ENCODE measurements around the gene SCYGR2. TPM values are rescaled to one million over a fixed set of nuclear protein-coding genes. Genes with fewer than 3 reads are reported as not detected.

Gene SCYGR2
- total and polyA plus RNA-seq, 2 donors (not counting 1 experiment from before 2014, with no cell fraction given), result not detected

GRCh38 chr2:227576812-227577211 lies 21.9 kb upstream of the SCYGR2 start:
- H3K4me1 Mint-ChIP-seq, result no peaks in the 10 kb centered on the region
- H3K9ac ChIP-seq (ENCODE audit: low read length), result no peak overlapping the region
- no peaks in the 10 kb centered on the region for H4K20me1 ChIP-seq (ENCODE audit: control insufficient read depth, insufficient read depth, low read length, poor library complexity, severe bottlenecking)
- intact Hi-C loops (cut with micrococcal nuclease), result no loop called here
- H3K4me2 ChIP-seq (replicated peaks; ENCODE audit: low read depth, low read length, poor library complexity, severe bottlenecking), result no peak overlapping the region
- no peaks in the 10 kb centered on the region for H3K4me1 ChIP-seq (ENCODE audit: control insufficient read depth in 2 of 2, insufficient read depth in 2 of 2, low read length in 2 of 2)
- WGBS (ENCODE audit: insufficient coverage), result no CpG with 5 or more reads among the region's 2 CpGs
- no peaks in the 10 kb centered on the region for H3K9me3 Mint-ChIP-seq (ENCODE audit: insufficient read depth)
- no peaks in the 10 kb centered on the region for H3K36me3 ChIP-seq (replicated peaks in 1 of 2; ENCODE audit: control extremely low read depth in 1 of 2, control insufficient read depth in 1 of 2, extremely low read depth in 1 of 2, insufficient read depth in 2 of 2, low read length in 1 of 2)
- POLR2A ChIA-PET, result no interaction called here
- H3K27ac Mint-ChIP-seq, result no peak overlapping the region
- H3K27me3 ChIP-seq (replicated peaks in 1 of 4; ENCODE audit: control extremely low read depth in 1 of 4, control insufficient read depth in 3 of 4, insufficient read depth in 4 of 4, low read length in 3 of 4), result peaks cover 0 to 3% (median 0%) of the 10 kb centered on the region in 4 experiments
- peaks cover 26% of the 10 kb centered on the region for H3K27me3 Mint-ChIP-seq
- peaks cover 0 to 2% (median 0%) of the 10 kb centered on the region in 3 donors for H3K9me3 ChIP-seq (ENCODE audit: control extremely low read depth in 1 of 3, control insufficient read depth in 2 of 3, insufficient read depth in 1 of 3, low read length in 2 of 3)
- no peak overlapping the region for H2AFZ ChIP-seq (ENCODE audit: insufficient read depth, low read depth, low read length, poor library complexity, severe bottlenecking)
- DNase-seq (no peak), ATAC-seq (ENCODE audit: low read depth) (no peak)
- H3K79me2 ChIP-seq (ENCODE audit: control insufficient read depth, insufficient read depth, low read length), result no peaks in the 10 kb centered on the region
- H3K4me3 Mint-ChIP-seq, result no peak overlapping the region
- no peak overlapping the region for H3K27ac ChIP-seq (ENCODE audit: low read length in 2 of 2)
- CTCF ChIA-PET, result no interaction called here
- no peak overlapping the region for H3K4me3 ChIP-seq (ENCODE audit: control extremely low read depth in 1 of 5, extremely low read depth in 1 of 5, insufficient read depth in 1 of 5, low read depth in 2 of 5, low read length in 4 of 5)
- no peak for TF ChIP-seq EZH2 (IDR thresholded peaks at IDR 0.05; ENCODE audit: borderline replicate concordance, insufficient read depth, low read depth, low read length, poor library complexity, severe bottlenecking)

- no peak for ATAC-seq (ENCODE audit: low read depth)
- peaks cover 7% of the 10 kb centered on the region for H3K9me3 Mint-ChIP-seq (ENCODE audit: insufficient read depth)
- Histone ChIP-seq H3K27me3 (replicated peaks in 1 of 4; ENCODE audit: control extremely low read depth in 1 of 4, control insufficient read depth in 3 of 4, insufficient read depth in 4 of 4, low read length in 3 of 4) (peaks cover 0 to 4% (median 1%) of the 10 kb centered on the region in 4 experiments), H2AFZ (ENCODE audit: insufficient read depth, low read depth, low read length, poor library complexity, severe bottlenecking) (no peak overlapping the region), H3K4me3 (ENCODE audit: control extremely low read depth in 1 of 5, extremely low read depth in 1 of 5, insufficient read depth in 1 of 5, low read depth in 2 of 5, low read length in 4 of 5) (no peak overlapping the region), H3K9me3 (ENCODE audit: control extremely low read depth in 1 of 3, control insufficient read depth in 2 of 3, insufficient read depth in 1 of 3, low read length in 2 of 3) (peaks cover 2 to 7% (median 3%) of the 10 kb centered on the region in 3 donors), H4K20me1 (ENCODE audit: control insufficient read depth, insufficient read depth, low read length, poor library complexity, severe bottlenecking) (no peaks in the 10 kb centered on the region), H3K4me2 (replicated peaks; ENCODE audit: low read depth, low read length, poor library complexity, severe bottlenecking) (no peak overlapping the region), H3K79me2 (ENCODE audit: control insufficient read depth, insufficient read depth, low read length) (no peaks in the 10 kb centered on the region), H3K9ac (ENCODE audit: low read length) (no peak overlapping the region), H3K36me3 (replicated peaks in 1 of 2; ENCODE audit: control extremely low read depth in 1 of 2, control insufficient read depth in 1 of 2, extremely low read depth in 1 of 2, insufficient read depth in 2 of 2, low read length in 1 of 2) (no peaks in the 10 kb centered on the region), H3K27ac (ENCODE audit: low read length in 2 of 2) (no peak overlapping the region), H3K4me1 (ENCODE audit: control insufficient read depth in 2 of 2, insufficient read depth in 2 of 2, low read length in 2 of 2) (no peaks in the 10 kb centered on the region)
- DNase-seq, result no peak
- no peak overlapping the region for H3K4me3 Mint-ChIP-seq
- H3K27me3 Mint-ChIP-seq, result peaks cover 26% of the 10 kb centered on the region
- no CpG with 5 or more reads among the region's 2 CpGs for WGBS (ENCODE audit: insufficient coverage)
- no peak overlapping the region for H3K27ac Mint-ChIP-seq
- intact Hi-C loops (cut with micrococcal nuclease), result no loop called here
- no peaks in the 10 kb centered on the region for H3K4me1 Mint-ChIP-seq
- TF ChIP-seq EZH2 (IDR thresholded peaks at IDR 0.05; ENCODE audit: borderline replicate concordance, insufficient read depth, low read depth, low read length, poor library complexity, severe bottlenecking), result no peak
- no peak for TF ChIP-seq CTCF (IDR thresholded peaks at IDR 0.05)
- CTCF ChIA-PET, result no interaction called here
- POLR2A ChIA-PET, result no interaction called here
These were observed 21.1 kb upstream of the SCYGR2 start for GRCh38 chr2:227577555-227577954.

Measured in B cell (primary cell).